Cardiac fibroblast (primary cell): ENCODE measurements around the gene CITED2.

ENCODE experiments used
- DNase-seq, 2 donors: peaks; one replicate each; pipeline versions ENCODE4 v3.0.0 to v3.0.0-alpha.2; 2010; ENCODE audit warnings: low read depth in 2 of 2
- H3K4me3 ChIP-seq, 2 donors: replicated peaks in 1 of 2; 1 replicate in 1 of 2; 2 replicates in 1 of 2; pipeline ENCODE4 v1.5.1; 2011; ENCODE audit warnings: low read depth in 2 of 2, low read length in 2 of 2, mild to moderate bottlenecking in 2 of 2, moderate library complexity in 1 of 2
- TF ChIP-seq, protein P1 (sequence below): IDR thresholded peaks from one replicate; pipeline ENCODE4 v1.5.1; 2011; ENCODE audit warnings: low read depth, mild to moderate bottlenecking, low read length, inconsistent platforms

Gene CITED2, protein sequence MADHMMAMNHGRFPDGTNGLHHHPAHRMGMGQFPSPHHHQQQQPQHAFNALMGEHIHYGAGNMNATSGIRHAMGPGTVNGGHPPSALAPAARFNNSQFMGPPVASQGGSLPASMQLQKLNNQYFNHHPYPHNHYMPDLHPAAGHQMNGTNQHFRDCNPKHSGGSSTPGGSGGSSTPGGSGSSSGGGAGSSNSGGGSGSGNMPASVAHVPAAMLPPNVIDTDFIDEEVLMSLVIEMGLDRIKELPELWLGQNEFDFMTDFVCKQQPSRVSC

DNA sequence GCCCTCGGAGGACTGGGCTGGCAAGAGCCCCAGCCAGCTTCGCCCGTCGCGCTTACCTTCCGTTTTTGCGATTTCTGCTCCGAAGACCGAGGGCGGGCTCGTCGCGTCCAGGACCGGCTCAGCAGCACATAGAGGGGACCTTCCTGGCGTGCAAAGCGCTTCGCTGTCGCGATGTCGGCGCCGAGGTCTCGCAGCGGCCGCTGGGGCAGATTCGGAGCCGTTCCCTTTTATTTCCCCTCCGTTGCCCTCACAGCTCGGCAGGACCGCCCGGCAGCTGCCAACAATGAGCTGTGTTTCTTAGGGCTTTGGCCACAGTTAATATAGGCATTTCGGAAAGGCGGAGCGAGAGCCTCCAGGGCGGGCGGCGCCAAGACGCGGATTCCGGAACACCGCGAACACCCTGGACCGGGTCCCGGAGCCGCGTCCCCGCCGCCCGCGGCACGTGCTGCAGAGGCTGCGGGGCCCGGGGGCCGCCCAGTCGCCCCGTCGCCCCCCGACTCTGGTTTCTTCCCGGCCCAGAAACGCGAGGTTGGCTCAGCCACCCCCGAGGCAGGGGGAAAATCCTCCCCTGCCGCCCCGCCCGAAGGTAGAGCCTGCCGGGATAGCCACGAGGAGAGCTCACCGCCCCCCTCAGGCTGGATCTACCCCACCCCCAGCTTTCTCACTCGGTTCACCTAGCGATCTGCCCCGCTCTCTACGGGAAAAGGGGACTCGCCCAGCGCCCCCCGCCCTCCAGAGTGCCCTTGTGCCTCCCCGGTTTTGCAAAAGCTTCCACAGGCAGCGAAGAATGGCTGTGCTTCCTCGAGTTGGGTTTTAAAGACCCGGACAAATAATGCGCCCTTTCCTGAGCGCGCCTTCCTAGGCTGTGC lies at the start of gene CITED2:
CITED2 (minus strand) TSS at position 292 of the 869 bp plus-strand sequence. CDS start 704 bp downstream, outside the sequence.
- DNase-seq, result peak; percentile 98 to 99
- peak within 1 kb of the TSS; percentile 92 to 93 for H3K4me3 ChIP-seq
- TF ChIP-seq, protein P1, sequence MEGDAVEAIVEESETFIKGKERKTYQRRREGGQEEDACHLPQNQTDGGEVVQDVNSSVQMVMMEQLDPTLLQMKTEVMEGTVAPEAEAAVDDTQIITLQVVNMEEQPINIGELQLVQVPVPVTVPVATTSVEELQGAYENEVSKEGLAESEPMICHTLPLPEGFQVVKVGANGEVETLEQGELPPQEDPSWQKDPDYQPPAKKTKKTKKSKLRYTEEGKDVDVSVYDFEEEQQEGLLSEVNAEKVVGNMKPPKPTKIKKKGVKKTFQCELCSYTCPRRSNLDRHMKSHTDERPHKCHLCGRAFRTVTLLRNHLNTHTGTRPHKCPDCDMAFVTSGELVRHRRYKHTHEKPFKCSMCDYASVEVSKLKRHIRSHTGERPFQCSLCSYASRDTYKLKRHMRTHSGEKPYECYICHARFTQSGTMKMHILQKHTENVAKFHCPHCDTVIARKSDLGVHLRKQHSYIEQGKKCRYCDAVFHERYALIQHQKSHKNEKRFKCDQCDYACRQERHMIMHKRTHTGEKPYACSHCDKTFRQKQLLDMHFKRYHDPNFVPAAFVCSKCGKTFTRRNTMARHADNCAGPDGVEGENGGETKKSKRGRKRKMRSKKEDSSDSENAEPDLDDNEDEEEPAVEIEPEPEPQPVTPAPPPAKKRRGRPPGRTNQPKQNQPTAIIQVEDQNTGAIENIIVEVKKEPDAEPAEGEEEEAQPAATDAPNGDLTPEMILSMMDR, result peak; percentile 34

DNA sequence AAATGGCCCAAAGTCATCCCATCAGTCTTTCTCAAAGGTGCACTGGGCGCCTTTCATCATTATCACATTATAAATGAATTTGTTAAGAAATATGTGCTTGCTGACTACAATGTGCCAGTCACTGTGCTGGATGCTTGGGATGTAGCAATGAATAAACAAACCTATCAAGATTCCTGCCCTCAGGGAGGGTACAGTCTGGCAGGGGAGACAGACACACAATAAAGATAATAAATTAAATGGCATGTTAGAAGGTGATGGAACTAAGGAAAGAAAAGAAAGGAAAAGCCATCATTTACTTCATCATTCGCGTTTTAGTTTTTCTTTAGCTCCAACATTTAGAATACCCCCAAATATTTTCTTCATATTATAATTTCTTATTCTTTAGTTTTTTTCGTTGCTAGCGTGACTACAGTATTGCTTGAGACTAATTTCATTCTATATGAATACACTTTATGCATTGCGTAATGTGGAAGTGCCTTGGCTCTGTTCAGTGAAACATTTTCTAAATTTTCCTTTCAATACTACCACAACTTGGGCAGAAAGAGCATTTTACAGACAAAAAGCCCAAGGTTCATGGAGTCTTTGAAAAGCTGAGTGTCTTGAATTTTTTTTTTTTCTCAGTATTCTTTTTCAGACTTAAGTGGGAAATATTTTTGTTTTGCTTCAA lies 48.7 kb upstream of the CITED2 start:
- no peak overlapping the region for H3K4me3 ChIP-seq
- no peak for DNase-seq
- TF ChIP-seq, protein P1, result no peak

DNA sequence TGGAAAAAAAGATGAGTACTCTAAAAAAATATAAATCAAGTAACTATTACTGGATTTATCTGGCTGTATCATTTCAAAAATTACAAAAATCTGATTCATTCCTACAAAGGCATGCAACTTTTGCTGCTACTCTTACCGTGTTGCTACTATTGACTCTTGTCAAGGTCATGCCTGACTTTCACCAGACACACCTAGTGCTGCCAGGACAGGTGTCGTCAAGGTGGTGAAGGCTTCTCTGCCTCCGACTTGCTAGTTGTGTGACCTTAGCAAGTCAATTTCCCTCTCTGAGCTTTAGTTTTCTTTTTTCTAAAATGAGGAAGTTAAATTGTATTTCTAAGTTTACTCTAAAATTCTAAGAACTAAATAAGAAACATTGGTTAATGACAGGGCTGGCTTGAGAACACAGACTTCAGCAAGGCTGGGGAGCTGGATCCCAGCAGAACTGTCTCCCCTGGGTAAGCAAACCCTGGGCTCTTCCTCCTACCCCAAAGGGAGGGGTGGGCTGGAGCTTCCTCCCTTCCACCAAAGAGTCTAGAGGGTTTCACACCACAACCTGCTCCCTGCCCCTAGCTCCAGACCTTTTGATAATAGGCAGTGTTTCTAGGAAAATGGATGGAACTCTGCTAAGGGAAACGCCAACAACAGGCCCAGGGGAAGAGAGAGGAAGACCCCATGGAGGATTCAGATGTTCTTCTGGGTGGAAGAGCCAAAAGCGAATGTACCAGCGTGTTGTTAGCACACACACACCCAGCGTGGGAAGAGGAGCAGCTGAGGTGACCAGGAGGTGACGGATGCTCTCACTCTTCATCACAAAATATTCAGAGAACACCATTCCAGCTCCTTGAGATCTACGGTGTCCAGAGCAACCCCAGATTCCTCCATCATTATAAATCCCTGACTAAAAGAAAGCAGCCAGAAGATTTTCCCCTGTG lies 47.9 kb upstream of the CITED2 start:
- no peak for DNase-seq
- H3K4me3 ChIP-seq, result no peak overlapping the region
- TF ChIP-seq, protein P1, result no peak

DNA sequence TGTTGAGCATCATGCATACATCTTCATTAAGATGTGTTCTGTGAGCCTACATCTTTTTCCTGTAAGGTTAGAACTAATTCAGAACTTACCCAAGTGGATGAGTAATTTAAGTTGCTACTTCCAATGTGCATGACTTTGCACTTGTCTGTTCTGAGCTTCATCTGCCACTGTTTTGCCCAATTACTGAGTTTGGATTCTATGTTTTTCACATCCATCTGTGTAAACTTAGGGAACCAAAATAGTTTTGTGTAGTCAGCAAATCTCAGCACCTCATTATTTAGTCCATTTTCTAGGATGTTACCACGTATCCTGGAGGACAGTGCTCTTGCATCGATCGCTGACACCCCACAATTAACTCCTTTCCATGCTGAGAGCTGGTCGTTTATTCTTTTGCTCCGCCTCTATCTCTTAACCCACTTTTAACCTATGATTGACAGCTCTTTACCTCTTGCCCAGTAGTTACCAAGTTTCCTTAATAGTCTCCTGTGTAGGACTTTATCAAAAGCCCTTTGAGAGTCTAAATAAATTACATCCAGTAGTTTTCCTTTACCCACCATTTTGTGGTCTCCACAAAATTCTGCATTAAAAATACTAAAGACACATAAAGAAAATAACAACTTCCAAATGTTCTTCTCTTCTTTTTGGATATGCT lies 44.2 kb upstream of the CITED2 start:
- H3K4me3 ChIP-seq, result no peak overlapping the region
- TF ChIP-seq, protein P1, result no peak
- DNase-seq, result no peak

DNA sequence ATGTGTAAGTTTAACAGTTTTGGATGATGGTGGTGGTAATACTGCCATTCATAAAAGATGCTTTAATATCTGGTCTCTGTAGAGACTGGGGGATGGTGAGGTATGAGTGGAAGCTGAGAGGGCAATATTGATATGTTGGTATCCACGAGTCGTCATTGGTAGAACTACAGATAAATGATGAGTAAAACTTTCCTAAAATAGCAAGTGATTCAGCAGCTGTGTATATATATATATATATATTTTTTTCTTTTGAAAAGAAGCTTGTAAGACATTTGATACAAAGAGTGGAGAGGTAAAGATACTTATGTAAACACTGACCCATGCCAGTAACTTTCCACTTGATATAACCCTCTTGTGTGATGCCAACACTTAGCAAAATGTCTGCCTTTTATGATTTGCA lies 41.7 kb upstream of the CITED2 start:
- DNase-seq, result peak in 1 of 2 donors; percentile 18
- TF ChIP-seq, protein P1, result no peak
- no peak overlapping the region for H3K4me3 ChIP-seq
